Sigmoid colon (tissue), 7 donors: ENCODE measurements around the gene ABCC8. TPM values are rescaled to one million over a fixed set of nuclear protein-coding genes. Genes with fewer than 3 reads are reported as not detected.

Source experiments
- DNase-seq: peaks from one replicate; pipeline ENCODE4 v3.0.0-alpha.2; 2019
- H3K27ac ChIP-seq, 4 donors: fragments of 200-600 bp; sonication (generic); one replicate each; pipeline ENCODE4 v1.5.1; 2016 to 2019; ENCODE audit warnings: mild to moderate bottlenecking in 1 of 4
- H3K27me3 ChIP-seq, 3 donors: fragments of 200-600 bp; sonication (generic); one replicate each; pipeline ENCODE4 v1.5.1; 2019; ENCODE audit warnings: mild to moderate bottlenecking in 1 of 3
- H3K36me3 ChIP-seq, 4 donors: fragments of 200-600 bp; sonication (generic); one replicate each; pipeline ENCODE4 v1.5.1; 2016 to 2019
- H3K4me1 ChIP-seq, 4 donors: fragments of 200-600 bp; sonication (generic); one replicate each; pipeline ENCODE4 v1.5.1; 2017 to 2019
- H3K4me3 ChIP-seq, 4 donors: fragments of 200-600 bp; sonication (generic); one replicate each; pipeline ENCODE4 v1.5.1; 2017 to 2019; ENCODE audit warnings: mild to moderate bottlenecking in 2 of 4, moderate library complexity in 1 of 4
- H3K9me3 ChIP-seq, 4 donors: fragments of 200-600 bp in 3 of 4; sonication (generic) in 3 of 4; one replicate each; pipeline versions ENCODE4 v1.5.1 to v1.6.1; 2013 to 2019
- EP300 ChIP-seq, 4 donors: sonication (generic); formaldehyde crosslinking; IDR thresholded peaks; one replicate each; pipeline ENCODE4 v1.6.1; 2017; ENCODE audit warnings: antibody characterized with exemption in 4 of 4
- POLR2A ChIP-seq, 2 donors: fragments of 450-650 bp; IDR thresholded peaks; one replicate each; pipeline ENCODE4 v1.6.1; 2016; ENCODE audit warnings: antibody characterized with exemption in 2 of 2, mild to moderate bottlenecking in 2 of 2, moderate library complexity in 2 of 2
- POLR2AphosphoS5 ChIP-seq, 4 donors: sonication (generic); formaldehyde crosslinking; IDR thresholded peaks; one replicate each; pipeline ENCODE4 v1.6.1; 2017; ENCODE audit warnings: antibody characterized with exemption in 4 of 4
- WGBS, 2 donors: extraction: QIAGEN DNeasy Blood & Tissue Kit; methylation state at CpG; one replicate each; pipeline ENCODE4 v1.1.7; 2013; 5-methylcytosine and 5-hydroxymethylcytosine counted together
- intact Hi-C: fragments of 100-400 bp; cut with DNase I; formaldehyde crosslinking; loops from one replicate; pipeline ENCODE4 v1.15.1; 2023
- polyA plus RNA-seq, 3 donors: library from polyadenylated mRNA; stranded (reverse); fragments of 200-250 nt; gene quantifications; one replicate each; pipeline ENCODE4 v1.2.3, GENCODE V29; 2013
- total RNA-seq, 4 donors: library from RNA; depleted of rRNA; stranded (reverse); fragments of >200 nt; gene quantifications; one replicate each; pipeline ENCODE4 v1.1.0, GENCODE V29; 2016
- TF ChIP-seq, protein P1 (sequence below), 4 experiments: fragments of 450-650 bp in 3 of 4; fragments of 200-600 bp in 1 of 4; IDR thresholded peaks; one replicate each; pipeline ENCODE4 v1.5.1; 2016 to 2019; ENCODE audit warnings: antibody characterized with exemption in 4 of 4, mild to moderate bottlenecking in 3 of 4, moderate library complexity in 2 of 4
- donor health status: healthy with polysubstance abuse.
- donor health status: Bipolar disorder and iron deficiency.
- donor health status: healthy.

The ABCC8 gene
- total and polyA plus RNA-seq, 7 donors, result 0.23 to 9.7 (median 2.6) TPM

DNA sequence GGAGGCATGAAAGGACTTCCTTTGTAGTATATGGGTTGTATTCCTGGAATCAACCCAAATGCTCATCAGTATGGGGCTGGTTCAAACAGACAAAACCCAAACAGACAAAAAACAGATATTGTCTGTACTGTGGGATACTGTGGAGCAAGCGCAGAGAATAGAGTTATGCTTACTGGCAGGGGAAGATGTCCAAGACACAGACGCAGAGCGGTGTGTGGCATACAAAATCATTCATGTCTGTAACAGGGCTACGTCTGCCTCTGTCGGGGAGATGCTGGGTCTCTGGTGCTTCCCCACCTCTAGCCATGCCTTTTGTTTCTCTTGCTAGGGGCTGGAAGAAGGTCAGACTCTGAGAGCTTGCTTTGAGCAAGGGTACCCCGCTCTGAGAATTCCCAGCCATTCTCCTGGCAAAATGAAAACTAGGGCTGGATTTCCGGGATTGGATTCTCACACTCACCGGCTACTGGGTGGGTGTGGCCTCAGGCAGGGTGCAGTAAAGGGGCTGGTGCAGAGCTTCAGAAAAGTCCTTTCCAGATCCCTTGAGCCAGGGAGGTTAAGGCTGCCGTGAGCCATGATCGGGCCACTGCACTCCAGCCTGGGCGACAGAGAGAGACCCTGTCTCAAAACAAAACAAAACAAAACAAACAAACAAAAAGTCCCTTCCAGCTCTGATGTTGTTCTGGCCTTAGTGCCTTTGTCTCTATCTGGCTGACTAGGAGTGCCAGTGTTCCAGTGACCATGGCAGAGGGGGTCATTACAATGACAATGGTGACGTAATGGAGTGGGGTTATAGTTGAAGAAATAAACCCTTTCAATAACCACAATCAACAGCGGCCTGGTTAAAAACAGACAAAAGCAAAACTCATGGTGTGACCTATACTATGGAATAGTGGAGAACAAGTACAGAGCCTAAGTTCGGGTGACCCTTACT is 2.9 kb upstream of the ABCC8 start:
- intact Hi-C loops, result no loop called here
- TF ChIP-seq POLR2AphosphoS5 (IDR thresholded peaks at IDR 0.05), result no peak
- no peak for TF ChIP-seq EP300 (IDR thresholded peaks at IDR 0.05)
- TF ChIP-seq POLR2A (IDR thresholded peaks at IDR 0.05), result no peak
- TF ChIP-seq, protein P1, sequence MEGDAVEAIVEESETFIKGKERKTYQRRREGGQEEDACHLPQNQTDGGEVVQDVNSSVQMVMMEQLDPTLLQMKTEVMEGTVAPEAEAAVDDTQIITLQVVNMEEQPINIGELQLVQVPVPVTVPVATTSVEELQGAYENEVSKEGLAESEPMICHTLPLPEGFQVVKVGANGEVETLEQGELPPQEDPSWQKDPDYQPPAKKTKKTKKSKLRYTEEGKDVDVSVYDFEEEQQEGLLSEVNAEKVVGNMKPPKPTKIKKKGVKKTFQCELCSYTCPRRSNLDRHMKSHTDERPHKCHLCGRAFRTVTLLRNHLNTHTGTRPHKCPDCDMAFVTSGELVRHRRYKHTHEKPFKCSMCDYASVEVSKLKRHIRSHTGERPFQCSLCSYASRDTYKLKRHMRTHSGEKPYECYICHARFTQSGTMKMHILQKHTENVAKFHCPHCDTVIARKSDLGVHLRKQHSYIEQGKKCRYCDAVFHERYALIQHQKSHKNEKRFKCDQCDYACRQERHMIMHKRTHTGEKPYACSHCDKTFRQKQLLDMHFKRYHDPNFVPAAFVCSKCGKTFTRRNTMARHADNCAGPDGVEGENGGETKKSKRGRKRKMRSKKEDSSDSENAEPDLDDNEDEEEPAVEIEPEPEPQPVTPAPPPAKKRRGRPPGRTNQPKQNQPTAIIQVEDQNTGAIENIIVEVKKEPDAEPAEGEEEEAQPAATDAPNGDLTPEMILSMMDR (IDR thresholded peaks at IDR 0.05), result no peak
- WGBS, 2 donors, result 16 to 33% methylated on average over 14 of the region's 14 CpGs
- no peaks in the 10 kb centered on the region for H3K9me3 ChIP-seq
- H3K4me3 ChIP-seq, result no peak overlapping the region
- peaks cover 0 to 20% (median 15%) of the 10 kb centered on the region in 4 donors for H3K4me1 ChIP-seq
- no peak for DNase-seq
- peaks cover 19 to 47% (median 28%) of the 10 kb centered on the region in 3 donors for H3K27me3 ChIP-seq
- H3K36me3 ChIP-seq, result no peaks in the 10 kb centered on the region
- H3K27ac ChIP-seq, result no peak overlapping the region

DNA sequence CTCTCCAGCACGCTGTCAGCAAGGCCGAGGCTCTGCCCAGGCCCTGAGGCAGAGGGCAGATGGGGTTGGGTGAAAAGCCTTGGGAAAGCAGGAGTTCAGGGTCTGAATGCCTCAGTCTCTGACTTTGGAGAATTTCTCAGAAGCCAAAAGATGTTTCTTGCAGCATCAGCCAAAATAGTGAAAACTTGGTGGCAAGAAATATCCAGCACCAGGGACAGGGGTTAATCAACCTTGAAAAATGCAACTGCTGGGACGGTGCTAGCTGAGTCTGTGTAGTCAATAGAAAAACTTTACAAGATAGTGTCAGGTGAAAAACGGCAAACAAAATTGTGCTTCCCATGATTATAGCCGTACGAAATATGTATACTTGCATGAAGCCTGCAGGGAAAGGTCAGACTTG is 1.4 kb upstream of the ABCC8 start:
- peaks cover 21 to 61% (median 38%) of the 10 kb centered on the region in 3 donors for H3K27me3 ChIP-seq
- no peak for TF ChIP-seq EP300 (IDR thresholded peaks at IDR 0.05)
- TF ChIP-seq, protein P1 (IDR thresholded peaks at IDR 0.05), result no peak
- TF ChIP-seq POLR2A (IDR thresholded peaks at IDR 0.05), result no peak
- no peak for TF ChIP-seq POLR2AphosphoS5 (IDR thresholded peaks at IDR 0.05)
- 38 to 53% methylated on average over 6 of the region's 6 CpGs for WGBS, 2 donors

DNA sequence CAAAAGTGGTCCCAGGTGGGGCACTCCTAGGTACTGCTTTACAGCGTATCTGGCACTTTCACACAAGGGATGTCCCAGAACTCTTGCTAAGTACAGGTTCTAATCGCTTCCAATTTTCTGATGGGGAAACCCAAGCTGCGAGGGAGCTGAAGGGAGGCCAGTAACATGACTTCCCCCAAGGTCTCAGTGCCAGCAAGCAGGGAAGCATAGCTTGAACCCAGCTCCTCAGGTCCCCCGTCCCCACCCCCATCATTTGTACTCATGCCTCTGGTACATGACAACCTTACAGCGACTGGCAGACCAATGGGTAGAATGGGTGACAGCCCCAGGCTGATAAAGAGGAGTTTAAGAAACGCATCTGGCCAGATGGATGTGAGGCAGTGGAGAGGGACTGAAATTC is 716 bp upstream of the ABCC8 start:
- Histone ChIP-seq H3K4me1 (peaks cover 0 to 20% (median 15%) of the 10 kb centered on the region in 4 donors), H3K9me3 (no peaks in the 10 kb centered on the region), H3K36me3 (no peaks in the 10 kb centered on the region), H3K27ac (no peak overlapping the region), H3K27me3 (peaks cover 21 to 63% (median 40%) of the 10 kb centered on the region in 3 donors), H3K4me3 (no peak overlapping the region)
- TF ChIP-seq, protein P1 (IDR thresholded peaks at IDR 0.05), result no peak
- TF ChIP-seq POLR2AphosphoS5 (IDR thresholded peaks at IDR 0.05) (no peak), EP300 (IDR thresholded peaks at IDR 0.05) (no peak), POLR2A (IDR thresholded peaks at IDR 0.05) (no peak)
- intact Hi-C loops, result no loop called here
- 46 to 47% methylated on average over 6 of the region's 6 CpGs for WGBS, 2 donors
- no peak for DNase-seq

More for the DNA sequence above, 1.4 kb upstream of the ABCC8 start:
- H3K27ac ChIP-seq, result no peak overlapping the region
- intact Hi-C loops, result no loop called here
- DNase-seq, result no peak
- H3K4me3 ChIP-seq, result no peak overlapping the region
- peaks cover 0 to 20% (median 15%) of the 10 kb centered on the region in 4 donors for H3K4me1 ChIP-seq
- no peaks in the 10 kb centered on the region for H3K9me3 ChIP-seq
- no peaks in the 10 kb centered on the region for H3K36me3 ChIP-seq

DNA sequence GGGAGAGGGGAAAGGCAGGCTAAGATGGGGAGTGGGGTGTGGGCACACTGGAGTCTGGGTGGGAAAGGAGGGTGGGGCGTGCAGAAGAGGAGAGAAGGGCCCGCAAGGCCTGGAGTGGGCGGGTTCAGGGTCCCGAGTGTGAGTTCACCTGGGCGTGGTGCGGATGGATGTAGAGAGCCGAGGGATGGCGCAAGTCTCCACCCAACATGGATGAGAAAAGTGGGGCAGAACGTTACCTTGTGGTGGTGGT is 364 bp upstream of the ABCC8 start:
- peaks cover 0 to 20% (median 15%) of the 10 kb centered on the region in 4 donors for H3K4me1 ChIP-seq
- H3K9me3 ChIP-seq, result no peaks in the 10 kb centered on the region
- intact Hi-C loops, result no loop called here
- TF ChIP-seq POLR2A (IDR thresholded peaks at IDR 0.05) (no peak), EP300 (IDR thresholded peaks at IDR 0.05) (no peak), POLR2AphosphoS5 (IDR thresholded peaks at IDR 0.05) (no peak)
- TF ChIP-seq, protein P1 (IDR thresholded peaks at IDR 0.05), result no peak
- 9 to 11% methylated on average over 9 of the region's 9 CpGs for whole genome bisulfite sequencing, 2 donors
- no peak overlapping the region for H3K4me3 ChIP-seq
- H3K36me3 ChIP-seq, result no peaks in the 10 kb centered on the region
- H3K27me3 ChIP-seq, result peaks cover 21 to 63% (median 44%) of the 10 kb centered on the region in 3 donors
- no peak overlapping the region for H3K27ac ChIP-seq
- DNase-seq, result no peak
